ENCODE data around the gene EVA1B. TPM values are rescaled to one million over a fixed set of nuclear protein-coding genes. Genes with fewer than 3 reads are reported as not detected.

The EVA1B gene
- total and polyA plus RNA-seq, 2 of the 4 experiments (the other 2 are of a cell fraction) = 49.8 to 64.6 TPM

- peak; percentile 64 for ATAC-seq (ENCODE audit: low read depth)
- Histone ChIP-seq H3K9me3 (ENCODE audit: control insufficient read depth, insufficient read depth, low read length) (no peaks in the 10 kb centered on the region), H2BK20ac (ENCODE audit: low read depth, low read length) (peak overlapping the region; percentile 23; the same call in 1 of the 2 replicates), H2AK9ac (replicated peaks; ENCODE audit: low read depth, low read length, poor library complexity) (peak overlapping the region; percentile 80), H3K4me3 (ENCODE audit: insufficient read depth, low read depth, low read length) (no peak overlapping the region), H3K56ac (ENCODE audit: extremely low read depth, insufficient read depth, low read length) (no peak overlapping the region), H4K20me1 (ENCODE audit: insufficient read depth, low read length) (peaks cover 10% of the 10 kb centered on the region; the same call in 1 of the 2 replicates), H3K9ac (ENCODE audit: low read depth, low read length) (peak overlapping the region; percentile 8; the same call in 1 of the 2 replicates), H3K27ac (ENCODE audit: insufficient read depth, low read length) (peak overlapping the region; percentile 67), H4K5ac (ENCODE audit: low read depth, low read length) (peak overlapping the region; percentile 54), H3K36me3 (ENCODE audit: control insufficient read depth, insufficient read depth, low read length) (peaks cover 21% of the 10 kb centered on the region), H3K4me2 (ENCODE audit: low read depth, low read length) (peak overlapping the region; percentile 14), H2BK15ac (ENCODE audit: low read depth, low read length) (no peak overlapping the region; the same call in 2 of the 3 replicates), H2AFZ (replicated peaks; ENCODE audit: low read length, poor library complexity) (peak overlapping the region; percentile 78), H3K23ac (ENCODE audit: low read depth, low read length) (peak overlapping the region; percentile 79), H3K79me1 (ENCODE audit: low read depth in 1 of 2, low read length in 2 of 2) (peaks cover 6 to 77% of the 10 kb centered on the region in 2 experiments; a peak in 2 of 4 replicates), H2BK120ac (ENCODE audit: low read depth, low read length) (peak overlapping the region; percentile 3; the same call in 1 of the 2 replicates), H3K14ac (replicated peaks; ENCODE audit: low read depth, low read length) (peak overlapping the region; percentile 7), H3K4ac (ENCODE audit: low read depth, low read length) (peak overlapping the region; percentile 20), H4K8ac (ENCODE audit: low read depth in 2 of 2, low read length in 2 of 2) (peak overlapping the region; percentile 48 to 72; a peak in 3 of 4 replicates), H2BK5ac (ENCODE audit: low read depth, low read length, poor library complexity, severe bottlenecking) (peak overlapping the region; percentile 68), H3K18ac (ENCODE audit: low read depth, low read length) (peak overlapping the region; percentile 14; the same call in 1 of the 2 replicates), H4K91ac (ENCODE audit: insufficient read depth, low read depth, low read length) (peak overlapping the region; percentile 72), H3K9me1 (ENCODE audit: insufficient read depth, low read length) (peaks cover 19% of the 10 kb centered on the region), H3K27me3 (ENCODE audit: control insufficient read depth, insufficient read depth, low read length) (no peaks in the 10 kb centered on the region), H2AK5ac (ENCODE audit: low read depth, low read length) (peak overlapping the region; percentile 29), H3K4me1 (ENCODE audit: control insufficient read depth, insufficient read depth, low read length) (peaks cover 10% of the 10 kb centered on the region)
- POLR2A ChIA-PET (ENCODE audit: unreplicated experiment) = no interaction called here
- intact Hi-C loops (cut with micrococcal nuclease) = loop anchor here (5.0 kb wide), 1 partner anchor 44 kb away; the partner anchor contains the start of gene EVA1B
- in situ Hi-C loops (cut with MboI; ENCODE audit: low sequenced_read_pairs) = no loop called here
- TF ChIP-seq RCOR1 (IDR thresholded peaks at IDR 0.05; ENCODE audit: insufficient replicate concordance, low read length) (no peak), CEBPB (IDR thresholded peaks at IDR 0.05; ENCODE audit: low read depth, low read length) (no peak), CHD1 (IDR thresholded peaks at IDR 0.05; ENCODE audit: low read depth, low read length) (no peak), FOS (IDR thresholded peaks at IDR 0.05; ENCODE audit: low read depth, low read length) (no peak), CTCF (conservative IDR thresholded peaks at IDR 0.05; ENCODE audit: low read depth, low read length) (peak; percentile 20; the same call in 1 of the 2 replicates)
- TF ChIP-seq, protein P1, sequence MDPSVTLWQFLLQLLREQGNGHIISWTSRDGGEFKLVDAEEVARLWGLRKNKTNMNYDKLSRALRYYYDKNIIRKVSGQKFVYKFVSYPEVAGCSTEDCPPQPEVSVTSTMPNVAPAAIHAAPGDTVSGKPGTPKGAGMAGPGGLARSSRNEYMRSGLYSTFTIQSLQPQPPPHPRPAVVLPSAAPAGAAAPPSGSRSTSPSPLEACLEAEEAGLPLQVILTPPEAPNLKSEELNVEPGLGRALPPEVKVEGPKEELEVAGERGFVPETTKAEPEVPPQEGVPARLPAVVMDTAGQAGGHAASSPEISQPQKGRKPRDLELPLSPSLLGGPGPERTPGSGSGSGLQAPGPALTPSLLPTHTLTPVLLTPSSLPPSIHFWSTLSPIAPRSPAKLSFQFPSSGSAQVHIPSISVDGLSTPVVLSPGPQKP (IDR thresholded peaks at IDR 0.05; ENCODE audit: borderline replicate concordance, low read depth, low read length) = no peak
- CTCF ChIA-PET = interaction anchor here (0.9 to 1.4 kb wide), 3 partner anchors 16 to 43 kb away, joined by 3 to 6 read pairs (median 5); no protein-coding TSS in a partner anchor
- WGBS, 2 experiments (ENCODE audit: extremely low coverage in 2 of 2, insufficient read length in 1 of 2) = 34% methylated on average over 8 of the region's 18 CpGs; no CpG with 5 or more reads in 1 of the 2 experiments
- peak; percentile 75 for DNase-seq
- no TSS peak for BruUV-seq (replicated peaks)
- dilution Hi-C loops (cut with HindIII; ENCODE audit: low sequenced_read_pairs, unreplicated experiment) = no loop called here
Measured at GRCh38 chr1:36366091-36366661, 42.7 kb upstream of the EVA1B start.

Data from IMR-90 (cell line).